A549 (cell line): Measurements from ENCODE around the gene CATSPERE.

Experiments used
- CBX2 ChIP-seq: fragments of 200-600 bp; sonication (generic); IDR thresholded peaks from 2 replicates; pipeline ENCODE4 v1.6.1; 2016; ENCODE audit warnings: low read depth, mild to moderate bottlenecking, borderline replicate concordance
- FOSL2 ChIP-seq, 2 experiments: fragments of 450-650 bp in 1 of 2; fragments of >200 bp in 1 of 2; sonication (Bioruptor Twin) in 1 of 2; formaldehyde crosslinking; IDR thresholded peaks; 2 replicates each; pipeline versions ENCODE4 v1.5.0 to v1.6.1; 2016 to 2020; ENCODE audit warnings: mild to moderate bottlenecking in 1 of 2, moderate library complexity in 1 of 2
- SMC3 ChIP-seq: fragments of >200 bp; sonication (Bioruptor Twin); formaldehyde crosslinking; IDR thresholded peaks from 3 replicates; pipeline ENCODE4 v1.6.1; 2018; ENCODE audit warnings: inconsistent platforms
- TP53 ChIP-seq: fragments of 250-450 bp; sonication (Bioruptor Pico); IDR thresholded peaks from 2 replicates; pipeline ENCODE4 v1.5.0; 2021; ENCODE audit warnings: mild to moderate bottlenecking, moderate library complexity

DNA sequence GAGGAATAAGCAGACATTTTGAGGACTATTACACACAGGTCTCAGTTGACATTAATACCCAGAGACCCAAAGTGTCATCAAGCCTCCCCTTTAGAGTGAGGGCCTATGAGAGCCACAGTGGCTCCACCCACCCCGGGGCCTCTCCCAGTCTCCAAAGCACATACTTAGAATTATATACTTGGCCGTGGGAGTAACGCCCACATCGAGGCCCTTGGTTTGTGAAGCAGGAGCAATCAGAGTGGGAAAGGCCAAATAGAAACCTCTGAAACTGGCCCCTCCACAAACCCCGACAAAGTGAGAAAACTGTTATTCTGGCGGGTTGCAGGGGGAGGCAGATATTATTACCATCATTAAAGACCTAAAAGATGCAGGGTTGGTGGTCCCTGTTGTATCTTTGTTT is 184.8 kb downstream of the CATSPERE start:
- TF ChIP-seq FOSL2 (IDR thresholded peaks at IDR 0.05) (no peak), FOSL2 (CRISPR knock-in tag; IDR thresholded peaks at IDR 0.05) (no peak), TP53 (CRISPR knock-in tag) (no peak), CBX2 (no peak), SMC3 (no peak)
